OCI-LY7 (cell line): ENCODE measurements around the gene SBF1. TPM values are rescaled to one million over a fixed set of nuclear protein-coding genes. Genes with fewer than 3 reads are reported as not detected.

Experiments
- BruUV-seq: library from RNA; stranded (reverse); fragments of 400-500 nt; replicated peaks from 2 replicates; lab custom pipeline; 2021; lab: Mats Ljungman, UMichigan
- CTCF ChIA-PET: fragments of 300-600 bp; sonication (Branson Sonifier 250); formaldehyde crosslinking; loops from one replicate; lab custom pipeline; 2022; ENCODE audit warnings: antibody characterized with exemption; ENCODE audit not compliant: unreplicated experiment; lab: Charles Lee
- POLR2A ChIA-PET: fragments of 300-600 bp; sonication (Branson Sonifier 250); formaldehyde crosslinking; loops from one replicate; lab custom pipeline; 2022; ENCODE audit warnings: antibody characterized with exemption; lab: Charles Lee
- DNase-seq: peaks from one replicate; pipeline ENCODE4 v3.0.0-alpha.2; 2015; ENCODE audit warnings: low spot score
- H2AFZ ChIP-seq: fragments of 200-600 bp; sonication (generic), shearing (Covaris generic); 2 replicates; pipeline ENCODE4 v1.6.1; 2014; ENCODE audit warnings: mild to moderate bottlenecking, antibody characterized with exemption, low read length, moderate library complexity
- H3K27ac ChIP-seq: fragments of 200-600 bp; sonication (generic); 2 replicates; pipeline ENCODE4 v1.5.1; 2014; ENCODE audit warnings: mixed run types, low read depth, mild to moderate bottlenecking, moderate library complexity, low read length, inconsistent platforms; ENCODE audit not compliant: poor library complexity, severe bottlenecking
- H3K36me3 ChIP-seq: fragments of 200-600 bp; sonication (generic); 2 replicates; pipeline ENCODE4 v1.6.1; 2014; ENCODE audit warnings: mild to moderate bottlenecking, antibody characterized with exemption, low read length, moderate library complexity, mixed read lengths; ENCODE audit not compliant: insufficient read depth
- H3K4me1 ChIP-seq: fragments of 200-600 bp; sonication (generic); 2 replicates; pipeline ENCODE4 v1.5.1; 2014; ENCODE audit warnings: mild to moderate bottlenecking, low read length; ENCODE audit not compliant: insufficient read depth, poor library complexity, severe bottlenecking
- H3K4me2 ChIP-seq: fragments of 200-600 bp; sonication (generic); 2 replicates; pipeline ENCODE4 v1.6.1; 2014; ENCODE audit warnings: mild to moderate bottlenecking, low read length
- H3K4me3 ChIP-seq: fragments of 200-600 bp; sonication (generic); 2 replicates; pipeline ENCODE4 v1.5.1; 2014; ENCODE audit warnings: mild to moderate bottlenecking, low read depth, low read length; ENCODE audit not compliant: poor library complexity, severe bottlenecking
- H3K79me2 ChIP-seq: fragments of 200-600 bp; sonication (generic); 2 replicates; pipeline ENCODE4 v1.6.1; 2016; ENCODE audit warnings: low read depth, mild to moderate bottlenecking, low read length, moderate library complexity, mixed read lengths; ENCODE audit not compliant: insufficient read depth
- H3K9me2 ChIP-seq: fragments of 200-600 bp; sonication (generic); 2 replicates; pipeline ENCODE4 v1.6.1; 2016; ENCODE audit warnings: mild to moderate bottlenecking, low read length, mixed read lengths; ENCODE audit not compliant: insufficient read depth
- H3K9me3 ChIP-seq: fragments of 200-600 bp; sonication (generic); 2 replicates; pipeline ENCODE4 v1.6.1; 2014; ENCODE audit warnings: mild to moderate bottlenecking, mixed run types, low read length, mixed read lengths
- H4K20me1 ChIP-seq: fragments of 200-600 bp; sonication (generic); 2 replicates; pipeline ENCODE4 v1.6.1; 2014; ENCODE audit warnings: mild to moderate bottlenecking, antibody characterized with exemption, low read length, moderate library complexity, mixed read lengths; ENCODE audit not compliant: insufficient read depth
- EZH2phosphoT487 ChIP-seq: fragments of 200-600 bp; sonication (generic); IDR thresholded peaks from 2 replicates; pipeline ENCODE4 v1.6.1; 2018; ENCODE audit warnings: low read depth, borderline replicate concordance, mild to moderate bottlenecking, mixed run types, antibody characterized with exemption, low read length, moderate library complexity, mixed read lengths
- intact Hi-C: fragments of 100-400 bp; cut with micrococcal nuclease; formaldehyde crosslinking; loops from one replicate; pipeline ENCODE4 v1.10.0; 2022; ENCODE audit not compliant: unreplicated experiment
- total RNA-seq, 2 experiments: library from RNA; depleted of rRNA in 1 of 2; stranded (reverse); fragments of >200 nt in 1 of 2; shearing (Covaris generic) in 1 of 2; gene quantifications; 2 replicates each; pipeline ENCODE4 v1.2.3, GENCODE V29; 2014 to 2022
- TF ChIP-seq, protein P1 (sequence below): fragments of 200-600 bp; sonication (generic); conservative IDR thresholded peaks from 2 replicates; pipeline ENCODE4 v1.5.1; 2014; ENCODE audit warnings: mild to moderate bottlenecking, antibody characterized with exemption, low read length, moderate library complexity, mixed read lengths

Gene SBF1
- total RNA-seq, 2 experiments from 2014 or later: 177 to 181 TPM

DNA sequence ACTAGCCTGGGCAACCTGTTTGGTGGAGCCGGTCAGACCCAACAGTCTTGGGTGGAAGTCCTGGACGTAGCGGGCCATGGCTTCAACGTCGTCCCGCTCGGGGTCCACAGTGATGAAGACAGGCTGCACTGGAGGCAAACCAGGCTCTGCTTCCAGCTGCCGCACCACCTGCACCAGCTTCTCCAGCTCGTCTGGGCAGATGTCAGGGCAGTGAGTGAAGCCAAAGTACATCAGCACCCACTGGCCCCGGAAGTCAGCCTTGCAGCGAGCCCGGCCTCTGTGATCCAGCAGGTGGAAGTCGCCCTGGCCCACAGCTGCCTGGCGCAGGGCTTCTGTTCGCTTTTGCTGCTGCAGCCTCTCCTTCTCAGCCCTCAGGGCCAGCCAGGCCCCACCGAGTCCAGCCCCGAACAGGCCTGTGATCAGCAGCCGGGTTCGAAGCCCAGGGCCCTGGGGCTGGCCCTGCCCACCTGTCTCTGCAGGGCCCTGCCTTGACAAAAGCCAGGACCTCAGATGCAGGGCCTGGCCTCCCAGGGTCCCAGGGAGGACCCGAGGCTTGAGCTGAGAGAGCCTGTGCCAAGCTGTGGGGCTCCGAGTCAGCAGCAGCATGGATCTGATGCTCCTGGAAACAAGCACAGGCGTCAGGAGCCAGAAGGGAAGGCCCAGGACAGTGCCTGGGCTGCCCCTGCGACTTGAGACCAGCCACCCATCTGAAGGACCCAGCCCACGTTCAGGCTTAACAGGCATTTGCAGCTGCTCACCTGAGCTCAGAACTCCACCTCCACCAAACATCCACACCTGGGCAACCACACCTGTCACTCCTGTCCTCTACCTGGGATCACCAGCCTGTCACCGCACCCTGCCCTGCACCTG is 49.2 kb upstream of the SBF1 start:
- intact Hi-C loops: loop anchor here (2.0 kb wide), 1 partner anchor 55 kb away; no protein-coding TSS in a partner anchor
- no TSS peak for BruUV-seq
- Histone ChIP-seq H4K20me1 (no peaks in the 10 kb centered on the region), H3K4me1 (peaks cover 16% of the 10 kb centered on the region), H3K79me2 (peaks cover 4% of the 10 kb centered on the region; the same call in 1 of the 2 replicates), H3K27ac (peak overlapping the region; percentile 92), H3K4me3 (peak overlapping the region; percentile 77), H3K36me3 (peaks cover 60% of the 10 kb centered on the region), H3K9me3 (no peaks in the 10 kb centered on the region), H3K4me2 (peak overlapping the region; percentile 93), H2AFZ (no peak overlapping the region), H3K9me2 (no peaks in the 10 kb centered on the region)
- ChIA-PET CTCF (no interaction called here), POLR2A (interaction anchor here (1.3 to 3.3 kb wide), 2 partner anchors 9 to 15 kb away, joined by 3 to 33 read pairs; partner anchors contain the start of genes LMF2 and NCAPH2)
- DNase-seq: no peak
- TF ChIP-seq, protein P1, sequence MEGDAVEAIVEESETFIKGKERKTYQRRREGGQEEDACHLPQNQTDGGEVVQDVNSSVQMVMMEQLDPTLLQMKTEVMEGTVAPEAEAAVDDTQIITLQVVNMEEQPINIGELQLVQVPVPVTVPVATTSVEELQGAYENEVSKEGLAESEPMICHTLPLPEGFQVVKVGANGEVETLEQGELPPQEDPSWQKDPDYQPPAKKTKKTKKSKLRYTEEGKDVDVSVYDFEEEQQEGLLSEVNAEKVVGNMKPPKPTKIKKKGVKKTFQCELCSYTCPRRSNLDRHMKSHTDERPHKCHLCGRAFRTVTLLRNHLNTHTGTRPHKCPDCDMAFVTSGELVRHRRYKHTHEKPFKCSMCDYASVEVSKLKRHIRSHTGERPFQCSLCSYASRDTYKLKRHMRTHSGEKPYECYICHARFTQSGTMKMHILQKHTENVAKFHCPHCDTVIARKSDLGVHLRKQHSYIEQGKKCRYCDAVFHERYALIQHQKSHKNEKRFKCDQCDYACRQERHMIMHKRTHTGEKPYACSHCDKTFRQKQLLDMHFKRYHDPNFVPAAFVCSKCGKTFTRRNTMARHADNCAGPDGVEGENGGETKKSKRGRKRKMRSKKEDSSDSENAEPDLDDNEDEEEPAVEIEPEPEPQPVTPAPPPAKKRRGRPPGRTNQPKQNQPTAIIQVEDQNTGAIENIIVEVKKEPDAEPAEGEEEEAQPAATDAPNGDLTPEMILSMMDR: no peak
- TF ChIP-seq EZH2phosphoT487: no peak

DNA sequence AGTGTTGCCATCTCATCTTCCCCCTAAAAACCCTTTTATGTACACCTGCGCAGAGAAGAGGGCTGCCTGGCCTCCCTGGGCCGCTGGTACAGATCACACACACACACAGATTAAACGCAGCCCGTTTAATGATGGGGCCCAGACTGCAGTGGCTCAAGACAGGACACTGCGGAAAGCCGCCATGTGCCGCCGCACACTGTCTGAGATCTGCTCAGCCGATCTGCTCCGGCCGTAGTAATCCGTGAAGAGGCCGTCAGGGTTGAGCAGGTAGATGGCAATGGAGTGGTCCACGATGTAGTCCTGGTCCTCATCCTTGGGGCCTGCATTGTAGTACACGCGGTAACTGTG is 48.6 kb upstream of the SBF1 start:
- Histone ChIP-seq H3K4me1 (peaks cover 16% of the 10 kb centered on the region), H3K9me3 (no peaks in the 10 kb centered on the region), H3K4me2 (peak overlapping the region; percentile 93; the same call in 1 of the 2 replicates), H3K9me2 (no peaks in the 10 kb centered on the region), H3K36me3 (peaks cover 66% of the 10 kb centered on the region), H2AFZ (no peak overlapping the region), H3K27ac (no peak overlapping the region), H4K20me1 (no peaks in the 10 kb centered on the region), H3K4me3 (no peak overlapping the region), H3K79me2 (peaks cover 4% of the 10 kb centered on the region; the same call in 1 of the 2 replicates)
- intact Hi-C loops: no loop called here
- CTCF ChIA-PET: no interaction called here
- TF ChIP-seq, protein P1: no peak
- DNase-seq: no peak
- POLR2A ChIA-PET: interaction anchor here (3.3 kb wide), 1 partner anchor 14 kb away, joined by 33 read pairs; the partner anchor contains the start of genes LMF2 and NCAPH2
- no TSS peak for BruUV-seq
